HEK293 (cell line): ENCODE measurements around the gene LAMA2.

Source experiments
- CTCF ChIA-PET: fragments of 350-600 bp; formaldehyde crosslinking; extraction: SDS; loops from one replicate; lab custom pipeline; 2021; ENCODE audit warnings: antibody characterized with exemption; lab: Yijun Ruan, JAX
- POLR2A ChIA-PET: fragments of 300-600 bp; formaldehyde crosslinking; extraction: SDS; loops from one replicate; lab custom pipeline; 2020; ENCODE audit warnings: antibody characterized with exemption, inconsistent platforms; lab: Yijun Ruan, JAX
- H3K27ac ChIP-seq: fragments of 200-500 bp; sonication (Bioruptor generic); 2 replicates; pipeline ENCODE4 v1.5.1; 2014; ENCODE audit warnings: low read depth, low read length, control low read depth, inconsistent platforms; ENCODE audit errors: extremely low read depth
- H3K36me3 ChIP-seq, 2 experiments: fragments of 200-500 bp in 1 of 2; sonication (Bioruptor generic) in 1 of 2; 1 replicate in 1 of 2; 2 replicates in 1 of 2; pipeline ENCODE4 v1.5.1; 2014 to 2017; ENCODE audit warnings: inconsistent platforms in 2 of 2, low read length in 2 of 2; ENCODE audit not compliant: control insufficient read depth in 2 of 2, insufficient read depth in 1 of 2
- H3K4me1 ChIP-seq: fragments of 200-500 bp; sonication (Bioruptor generic); 2 replicates; pipeline ENCODE4 v1.5.1; 2014; ENCODE audit warnings: mild to moderate bottlenecking, low read length, inconsistent platforms; ENCODE audit not compliant: control insufficient read depth, insufficient read depth
- H3K4me3 ChIP-seq: 2 replicates; pipeline ENCODE4 v1.5.1; 2011; ENCODE audit warnings: low read depth, mild to moderate bottlenecking, control low read depth, low read length, moderate library complexity
- H3K9me3 ChIP-seq: fragments of 200-500 bp; sonication (Bioruptor generic); 2 replicates; pipeline ENCODE4 v1.5.1; 2014; ENCODE audit warnings: low read depth, low read length, inconsistent platforms; ENCODE audit not compliant: control insufficient read depth, insufficient read depth
- GFI1B ChIP-seq: fragments of 450-650 bp; formaldehyde crosslinking; IDR thresholded peaks from 2 replicates; pipeline ENCODE4 v1.5.1; 2016; ENCODE audit warnings: missing biosample characterization, missing genetic modification characterization
- MYNN ChIP-seq: fragments of 450-650 bp; formaldehyde crosslinking; IDR thresholded peaks from 2 replicates; pipeline ENCODE4 v1.5.1; 2016; ENCODE audit warnings: missing biosample characterization, missing genetic modification characterization, borderline replicate concordance
- PBX3 ChIP-seq: sonication (generic); formaldehyde crosslinking; IDR thresholded peaks from 2 replicates; pipeline ENCODE4 v1.8.1; 2022; ENCODE audit warnings: mild to moderate bottlenecking, moderate library complexity, missing genetic modification reagents
- SP7 ChIP-seq: fragments of 450-650 bp; formaldehyde crosslinking; IDR thresholded peaks from 2 replicates; pipeline ENCODE4 v1.5.1; 2016; ENCODE audit warnings: missing biosample characterization, missing genetic modification characterization
- WT1 ChIP-seq: fragments of 450-650 bp; formaldehyde crosslinking; IDR thresholded peaks from 2 replicates; pipeline ENCODE4 v1.5.1; 2016; ENCODE audit warnings: missing biosample characterization, missing genetic modification characterization
- YY1 ChIP-seq: fragments of 450-650 bp; formaldehyde crosslinking; IDR thresholded peaks from 2 replicates; pipeline ENCODE4 v1.5.1; 2018; ENCODE audit warnings: missing biosample characterization, missing genetic modification characterization
- YY2 ChIP-seq: fragments of 450-650 bp; formaldehyde crosslinking; IDR thresholded peaks from 2 replicates; pipeline ENCODE4 v1.5.1; 2016; ENCODE audit warnings: missing biosample characterization, missing genetic modification characterization
- ZBTB1 ChIP-seq: fragments of 450-650 bp; formaldehyde crosslinking; IDR thresholded peaks from 2 replicates; pipeline ENCODE4 v1.5.1; 2016; ENCODE audit warnings: missing biosample characterization, missing genetic modification characterization
- ZBTB10 ChIP-seq: fragments of 450-650 bp; formaldehyde crosslinking; IDR thresholded peaks from 2 replicates; pipeline ENCODE4 v1.5.1; 2016; ENCODE audit warnings: missing biosample characterization, missing genetic modification characterization
- ZBTB48 ChIP-seq: fragments of 450-650 bp; formaldehyde crosslinking; IDR thresholded peaks from 2 replicates; pipeline ENCODE4 v1.5.1; 2016; ENCODE audit warnings: missing biosample characterization, missing genetic modification characterization
- ZFP41 ChIP-seq: fragments of 450-650 bp; formaldehyde crosslinking; IDR thresholded peaks from 2 replicates; pipeline ENCODE4 v1.5.1; 2016; ENCODE audit warnings: missing biosample characterization, missing genetic modification characterization, borderline replicate concordance
- ZNF148 ChIP-seq: fragments of 450-650 bp; formaldehyde crosslinking; IDR thresholded peaks from 2 replicates; pipeline ENCODE4 v1.5.0; 2017; ENCODE audit warnings: missing biosample characterization, missing genetic modification characterization, borderline replicate concordance
- ZNF2 ChIP-seq: fragments of 450-650 bp; formaldehyde crosslinking; IDR thresholded peaks from 2 replicates; pipeline ENCODE4 v1.5.1; 2016; ENCODE audit warnings: missing biosample characterization, missing genetic modification characterization
- ZNF24 ChIP-seq: fragments of 450-650 bp; formaldehyde crosslinking; IDR thresholded peaks from 2 replicates; pipeline ENCODE4 v1.5.1; 2016; ENCODE audit warnings: missing biosample characterization, missing genetic modification characterization
- ZNF266 ChIP-seq: fragments of 450-650 bp; formaldehyde crosslinking; IDR thresholded peaks from 2 replicates; pipeline ENCODE4 v1.5.1; 2016; ENCODE audit warnings: missing biosample characterization, missing genetic modification characterization, low read depth
- ZNF473 ChIP-seq: fragments of 450-650 bp; formaldehyde crosslinking; IDR thresholded peaks from 2 replicates; pipeline ENCODE4 v1.5.1; 2017; ENCODE audit warnings: missing biosample characterization, missing genetic modification characterization
- ZNF571 ChIP-seq: fragments of 450-650 bp; formaldehyde crosslinking; IDR thresholded peaks from 2 replicates; pipeline ENCODE4 v1.5.0; 2017; ENCODE audit warnings: missing biosample characterization, missing genetic modification characterization
- ZNF629 ChIP-seq: fragments of 450-650 bp; formaldehyde crosslinking; IDR thresholded peaks from 2 replicates; pipeline ENCODE4 v1.5.1; 2017; ENCODE audit warnings: missing biosample characterization, missing genetic modification characterization
- ZNF654 ChIP-seq: fragments of 450-650 bp; formaldehyde crosslinking; IDR thresholded peaks from 2 replicates; pipeline ENCODE4 v1.5.1; 2016; ENCODE audit warnings: low read depth, missing biosample characterization, missing genetic modification characterization

LAMA2 gene

GRCh38 chr6:129486327-129486726 lies 603.4 kb downstream of the LAMA2 start:
- ChIA-PET POLR2A (no interaction called here), CTCF (no interaction called here)
- no peaks in the 10 kb centered on the region for H3K9me3 ChIP-seq

GRCh38 chr6:129488313-129488712 lies 605.4 kb downstream of the LAMA2 start:
- peaks cover 3% of the 10 kb centered on the region for H3K4me1 ChIP-seq
- CTCF ChIA-PET, result no interaction called here
- H3K4me3 ChIP-seq, result no peak overlapping the region
- TF ChIP-seq GFI1B (tag by site-specific recombination), result no peak
- no peak for TF ChIP-seq WT1
- no peak for TF ChIP-seq MYNN (tag by site-specific recombination)
- no peak for TF ChIP-seq ZBTB48
- no peak for TF ChIP-seq ZNF148
- TF ChIP-seq ZNF654 (tag by site-specific recombination), result no peak
- no peak for TF ChIP-seq ZNF2
- TF ChIP-seq SP7 (tag by site-specific recombination), result no peak
- TF ChIP-seq, all 188 proteins: peak for 0
- Histone ChIP-seq H3K36me3 (no peaks in the 10 kb centered on the region), H3K9me3 (no peaks in the 10 kb centered on the region), H3K27ac (no peak overlapping the region)
- POLR2A ChIA-PET, result no interaction called here

More at GRCh38 chr6:129486327-129486726, 603.4 kb downstream of the LAMA2 start:
- H3K4me3 ChIP-seq, result no peak overlapping the region
- TF ChIP-seq YY2 (tag by site-specific recombination), result no peak
- no peak for TF ChIP-seq ZNF629
- no peak for TF ChIP-seq ZNF266 (tag by site-specific recombination)
- no peak for TF ChIP-seq ZNF24 (tag by site-specific recombination)
- no peak for TF ChIP-seq YY1 (tag by site-specific recombination)
- no peak for TF ChIP-seq PBX3
- TF ChIP-seq ZBTB10 (tag by site-specific recombination), result no peak
- TF ChIP-seq ZNF473 (tag by site-specific recombination), result no peak
- no peak for TF ChIP-seq ZNF571 (tag by site-specific recombination)
- no peak for TF ChIP-seq ZFP41 (tag by site-specific recombination)
- TF ChIP-seq ZBTB1 (tag by site-specific recombination), result no peak
- H3K36me3 ChIP-seq, result no peaks in the 10 kb centered on the region
- no peak overlapping the region for H3K27ac ChIP-seq
- H3K4me1 ChIP-seq, result peaks cover 3% of the 10 kb centered on the region
